ENCODE data around the gene CEP68.

Gene CEP68

DNA sequence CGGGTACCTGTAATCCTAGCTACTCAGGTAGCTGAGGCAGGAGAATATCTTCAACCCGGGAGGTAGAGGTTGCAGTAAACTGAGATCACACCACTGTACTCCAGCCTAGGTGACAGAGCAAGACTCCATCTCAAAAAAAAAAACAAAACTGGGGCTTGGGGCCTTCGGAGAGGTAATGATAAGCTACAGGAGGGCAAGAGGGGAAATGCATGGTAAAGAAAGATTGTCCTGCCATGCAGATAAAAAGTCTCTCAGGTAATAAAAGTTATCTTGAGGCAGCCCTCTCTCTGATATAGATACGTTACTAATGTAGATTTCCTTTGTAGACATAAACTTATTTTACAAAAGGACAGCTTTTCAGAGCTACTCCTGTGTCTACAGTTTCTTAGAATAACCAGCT, 77.4 kb downstream of the CEP68 start:
- TF ChIP-seq POLR2AphosphoS5 (IDR thresholded peaks at IDR 0.05; ENCODE audit: low read depth, low read length) (no peak), SPI1 (IDR thresholded peaks at IDR 0.05; ENCODE audit: low read depth, low read length) (no peak), POU2F2 (IDR thresholded peaks at IDR 0.05; ENCODE audit: low read depth, low read length) (no peak), TAF1 (IDR thresholded peaks at IDR 0.05; ENCODE audit: low read depth, low read length) (no peak), PAX5 (IDR thresholded peaks at IDR 0.05; ENCODE audit: insufficient read depth, low read length, severe bottlenecking) (no peak), POLR2A (IDR thresholded peaks at IDR 0.05; ENCODE audit: low read depth, low read length) (no peak)
- FAIRE-seq (no peak), DNase-seq (ENCODE audit: insufficient read length, low spot score) (no peak)

DNA sequence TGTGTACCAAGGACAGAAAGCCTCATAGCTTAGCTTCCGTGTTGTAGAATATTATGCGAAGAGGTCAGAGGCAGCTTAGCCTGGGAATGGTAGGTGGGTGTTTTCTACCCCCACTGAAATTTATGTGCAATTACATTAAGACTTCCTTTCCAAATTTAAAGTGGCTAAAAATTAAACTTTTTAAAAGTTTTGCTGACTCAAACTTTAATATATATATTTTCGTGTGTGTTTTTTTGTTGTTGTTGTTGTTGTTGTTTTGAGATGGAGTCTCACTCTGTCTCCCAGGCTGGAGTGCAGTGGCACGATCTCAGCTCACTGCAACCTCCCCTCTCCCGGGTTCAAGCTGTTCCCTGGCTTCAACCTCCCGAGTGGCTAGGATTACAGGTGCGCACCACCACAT, 77.9 kb downstream of the CEP68 start:
- DNase-seq (ENCODE audit: insufficient read length, low spot score) (no peak), FAIRE-seq (no peak)
- TF ChIP-seq TAF1 (IDR thresholded peaks at IDR 0.05; ENCODE audit: low read depth, low read length) (no peak), POU2F2 (IDR thresholded peaks at IDR 0.05; ENCODE audit: low read depth, low read length) (no peak), PAX5 (IDR thresholded peaks at IDR 0.05; ENCODE audit: insufficient read depth, low read length, severe bottlenecking) (no peak), SPI1 (IDR thresholded peaks at IDR 0.05; ENCODE audit: low read depth, low read length) (no peak), POLR2AphosphoS5 (IDR thresholded peaks at IDR 0.05; ENCODE audit: low read depth, low read length) (no peak), POLR2A (IDR thresholded peaks at IDR 0.05; ENCODE audit: low read depth, low read length) (no peak)

DNA sequence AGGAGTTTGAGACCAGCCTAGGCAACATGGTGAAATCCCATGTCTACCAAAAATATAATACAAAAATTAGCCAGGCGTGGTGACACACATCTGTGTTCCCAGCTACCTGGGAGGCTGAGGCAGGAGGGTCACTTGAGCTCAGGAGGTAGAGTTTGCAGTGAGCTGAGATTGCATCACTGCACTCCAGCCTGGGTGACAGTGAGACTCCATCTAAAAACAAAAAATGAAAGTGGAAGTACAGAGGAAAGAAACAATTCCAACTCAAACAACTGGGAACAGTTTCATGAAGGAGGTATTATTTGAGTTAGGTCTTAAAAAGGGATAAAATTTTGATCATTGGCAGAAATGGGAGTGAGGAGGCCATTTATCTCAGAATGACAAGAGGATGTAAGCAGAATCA, 80.0 kb downstream of the CEP68 start:
- TF ChIP-seq PAX5 (IDR thresholded peaks at IDR 0.05; ENCODE audit: insufficient read depth, low read length, severe bottlenecking) (no peak), SPI1 (IDR thresholded peaks at IDR 0.05; ENCODE audit: low read depth, low read length) (no peak), TAF1 (IDR thresholded peaks at IDR 0.05; ENCODE audit: low read depth, low read length) (no peak), POU2F2 (IDR thresholded peaks at IDR 0.05; ENCODE audit: low read depth, low read length) (no peak), POLR2A (IDR thresholded peaks at IDR 0.05; ENCODE audit: low read depth, low read length) (no peak), POLR2AphosphoS5 (IDR thresholded peaks at IDR 0.05; ENCODE audit: low read depth, low read length) (no peak)
- FAIRE-seq (no peak), DNase-seq (ENCODE audit: insufficient read length, low spot score) (no peak)

Measured in GM12891 (cell line).